ENCODE measurements around the gene TAB3.
"Not testable (repeated sequence)": the region's sequence is repeated elsewhere in the genome, so short reads cannot be mapped to it uniquely, and the experiment has no call there.

The TAB3 gene

DNA sequence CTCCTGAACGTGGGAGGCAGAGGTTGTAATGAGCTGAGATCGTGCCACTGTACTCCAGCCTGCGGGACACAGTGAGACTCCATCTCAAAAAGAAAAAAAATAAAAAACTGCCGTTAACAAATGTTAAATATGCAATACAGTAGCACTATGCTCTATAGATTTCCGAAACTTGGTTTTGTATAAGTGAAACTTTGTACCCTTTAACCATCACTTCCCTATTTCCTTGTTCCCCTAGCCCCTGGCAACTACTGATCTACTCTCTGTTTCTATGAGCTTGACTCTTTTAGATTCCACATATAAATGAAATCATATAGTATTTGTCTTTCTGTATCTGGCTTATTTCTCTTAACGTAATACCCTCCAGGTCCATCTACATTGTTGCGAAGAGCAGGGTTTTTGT lies 74.1 kb downstream of the TAB3 start:
- DNase-seq (ENCODE audit: low read depth in 2 of 2), result no peak

DNA sequence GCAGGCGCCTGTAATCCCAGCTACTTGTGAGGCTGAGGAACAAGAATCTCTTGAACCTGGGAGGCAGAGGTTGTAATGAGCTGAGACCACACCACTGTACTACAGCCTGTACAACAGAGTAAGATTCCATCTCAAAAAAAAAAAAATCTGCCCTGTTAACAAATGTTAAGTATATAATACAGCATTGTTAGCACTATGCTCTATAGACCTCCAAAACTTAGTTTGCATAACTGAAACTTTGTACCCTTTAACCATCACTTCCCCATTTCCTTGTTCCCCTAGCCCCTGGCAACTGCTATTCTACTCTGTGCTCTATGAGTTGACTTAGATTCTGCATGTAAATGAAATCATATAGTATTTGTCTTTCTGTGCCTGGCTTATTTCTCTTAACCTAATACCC lies 76.7 kb downstream of the TAB3 start:
- no peak for DNase-seq (ENCODE audit: low read depth in 2 of 2)

DNA sequence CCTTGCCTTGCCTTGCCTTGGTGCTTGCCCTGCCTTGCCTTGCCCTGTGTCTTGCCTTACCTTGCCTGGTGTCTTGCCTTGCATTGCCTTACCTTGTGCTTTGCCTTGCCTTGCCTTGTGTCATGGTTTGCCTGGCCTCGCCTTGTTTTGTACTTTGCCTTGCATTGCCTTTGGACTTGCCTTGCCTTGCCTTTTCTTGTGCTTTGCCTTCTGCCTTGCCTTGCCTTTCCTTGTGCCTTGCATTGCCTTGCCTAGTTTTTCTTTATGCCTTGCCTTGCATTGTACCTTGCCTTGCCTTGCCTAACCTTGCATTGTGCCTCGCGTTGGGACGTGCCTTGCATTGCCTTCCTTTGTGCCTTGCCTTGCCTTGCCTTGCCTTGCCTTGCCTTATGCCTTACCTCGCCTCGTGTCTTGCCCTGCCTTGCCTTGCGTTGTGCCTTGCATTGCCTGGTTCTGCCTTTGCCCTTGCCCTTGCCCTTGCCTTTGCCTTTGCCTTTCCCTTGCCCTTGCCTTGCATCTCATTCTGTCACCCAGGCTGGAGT lies 82.8 kb downstream of the TAB3 start:
- DNase-seq (ENCODE audit: low read depth in 2 of 2), result no peak

DNA sequence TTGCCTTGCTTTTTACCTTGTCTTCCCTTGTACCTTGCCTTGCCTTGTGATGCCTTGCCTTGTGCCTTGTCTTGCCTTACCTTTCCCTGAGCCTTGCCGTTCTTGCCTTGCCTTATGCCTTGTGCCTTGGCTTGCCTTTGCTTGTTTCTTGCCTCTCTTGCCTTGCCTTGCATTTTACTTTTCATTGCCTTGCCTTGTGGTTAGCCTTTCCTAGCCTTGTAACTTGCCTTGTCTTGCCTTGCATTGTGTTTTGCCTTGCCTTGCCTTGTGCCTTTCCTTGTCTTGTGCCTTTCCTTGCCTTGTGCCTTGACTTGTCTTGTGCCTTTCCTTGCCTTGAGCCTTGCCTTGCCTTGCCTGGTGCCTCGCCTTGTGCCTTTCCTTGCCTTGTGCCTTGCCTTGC lies 84.6 kb downstream of the TAB3 start:
- DNase-seq (ENCODE audit: low read depth in 2 of 2), result no peak

DNA sequence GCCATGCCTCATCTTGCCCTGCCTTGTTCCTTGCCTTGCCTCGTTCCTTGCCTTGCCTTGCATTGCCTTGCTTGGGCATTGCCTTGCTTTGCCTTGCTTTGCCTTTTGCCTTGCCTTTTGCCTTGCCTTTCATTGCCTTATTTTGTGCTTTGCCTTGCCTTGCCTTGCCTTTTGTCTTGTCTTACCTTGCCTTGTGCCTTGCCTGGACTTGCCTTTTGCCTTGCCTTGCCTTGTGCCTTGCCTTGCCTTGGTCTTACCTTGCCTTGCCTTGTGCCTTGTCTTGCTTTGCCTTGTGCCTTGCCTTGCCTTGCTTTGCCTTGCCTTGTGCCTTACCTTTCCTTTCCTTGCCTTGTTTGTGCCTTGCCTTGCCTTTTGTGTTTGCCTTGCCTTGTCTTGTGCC lies 88.2 kb downstream of the TAB3 start:
- DNase-seq (ENCODE audit: low read depth in 2 of 2), result no peak

DNA sequence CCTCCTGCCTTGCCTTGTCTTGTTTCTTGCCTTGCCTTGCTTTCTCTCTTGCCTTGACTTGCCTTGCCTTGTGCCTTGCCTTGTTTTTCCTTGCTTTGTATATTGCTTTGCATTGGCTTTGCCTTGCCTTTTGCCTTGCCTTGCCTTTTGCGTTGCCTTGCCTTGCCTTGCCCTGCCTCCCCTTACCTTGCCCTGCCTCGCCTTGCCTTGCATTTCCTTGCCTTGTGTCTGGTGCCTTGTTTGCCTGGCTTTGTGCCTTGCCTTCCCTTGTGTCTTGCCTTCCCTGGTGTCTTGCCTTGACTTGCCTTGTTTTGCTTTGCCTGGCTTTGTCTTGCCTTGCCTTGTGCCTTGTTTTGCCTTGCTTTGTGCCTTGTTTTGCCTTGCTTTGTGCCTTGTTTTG lies 89.7 kb downstream of the TAB3 start:
- DNase-seq (ENCODE audit: low read depth in 2 of 2), result no peak

DNA sequence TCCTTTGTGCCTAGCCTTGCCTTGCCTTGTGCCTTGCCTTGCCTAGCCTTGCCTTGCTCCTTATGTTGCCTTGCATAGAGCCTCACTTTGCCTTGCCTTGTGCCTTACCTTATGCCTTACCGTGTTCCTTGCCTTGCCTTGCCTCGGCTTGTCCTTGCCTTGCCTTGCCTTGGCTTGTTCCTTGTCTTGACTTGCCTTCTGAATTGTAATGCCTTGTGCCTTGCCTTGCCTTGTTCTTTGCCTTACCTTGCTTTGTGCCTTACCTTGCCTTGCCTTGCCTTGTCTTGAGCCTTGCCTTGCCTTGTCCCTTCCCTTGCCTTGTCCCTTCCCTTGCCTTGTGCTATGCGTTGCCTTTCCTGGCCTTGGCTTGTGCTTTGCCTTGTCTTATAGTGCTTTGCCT lies 90.2 kb downstream of the TAB3 start:
- no peak for DNase-seq (ENCODE audit: low read depth in 2 of 2)

DNA sequence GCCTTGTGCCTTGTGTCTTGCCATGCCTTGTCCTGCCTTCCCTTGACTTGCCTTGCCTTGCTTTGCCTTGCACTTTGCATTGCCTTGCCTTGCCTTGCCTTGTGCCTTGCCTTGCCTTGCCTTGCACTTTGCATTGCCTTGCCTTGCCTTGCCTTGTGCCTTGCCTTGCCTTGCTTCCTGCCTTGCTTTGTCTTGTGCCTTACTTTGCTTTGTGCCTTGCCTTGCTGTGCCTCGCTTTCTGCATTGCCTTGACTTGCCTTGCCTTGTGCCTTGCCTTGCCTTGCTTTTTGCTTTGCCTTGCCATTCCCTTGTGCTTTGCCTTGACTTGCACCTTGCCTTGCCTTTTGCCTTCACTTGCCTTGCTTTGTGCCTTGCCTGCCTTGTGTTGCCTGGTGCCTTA lies 91.8 kb downstream of the TAB3 start:
- DNase-seq (ENCODE audit: low read depth in 2 of 2), result not testable (repeated sequence)

DNA sequence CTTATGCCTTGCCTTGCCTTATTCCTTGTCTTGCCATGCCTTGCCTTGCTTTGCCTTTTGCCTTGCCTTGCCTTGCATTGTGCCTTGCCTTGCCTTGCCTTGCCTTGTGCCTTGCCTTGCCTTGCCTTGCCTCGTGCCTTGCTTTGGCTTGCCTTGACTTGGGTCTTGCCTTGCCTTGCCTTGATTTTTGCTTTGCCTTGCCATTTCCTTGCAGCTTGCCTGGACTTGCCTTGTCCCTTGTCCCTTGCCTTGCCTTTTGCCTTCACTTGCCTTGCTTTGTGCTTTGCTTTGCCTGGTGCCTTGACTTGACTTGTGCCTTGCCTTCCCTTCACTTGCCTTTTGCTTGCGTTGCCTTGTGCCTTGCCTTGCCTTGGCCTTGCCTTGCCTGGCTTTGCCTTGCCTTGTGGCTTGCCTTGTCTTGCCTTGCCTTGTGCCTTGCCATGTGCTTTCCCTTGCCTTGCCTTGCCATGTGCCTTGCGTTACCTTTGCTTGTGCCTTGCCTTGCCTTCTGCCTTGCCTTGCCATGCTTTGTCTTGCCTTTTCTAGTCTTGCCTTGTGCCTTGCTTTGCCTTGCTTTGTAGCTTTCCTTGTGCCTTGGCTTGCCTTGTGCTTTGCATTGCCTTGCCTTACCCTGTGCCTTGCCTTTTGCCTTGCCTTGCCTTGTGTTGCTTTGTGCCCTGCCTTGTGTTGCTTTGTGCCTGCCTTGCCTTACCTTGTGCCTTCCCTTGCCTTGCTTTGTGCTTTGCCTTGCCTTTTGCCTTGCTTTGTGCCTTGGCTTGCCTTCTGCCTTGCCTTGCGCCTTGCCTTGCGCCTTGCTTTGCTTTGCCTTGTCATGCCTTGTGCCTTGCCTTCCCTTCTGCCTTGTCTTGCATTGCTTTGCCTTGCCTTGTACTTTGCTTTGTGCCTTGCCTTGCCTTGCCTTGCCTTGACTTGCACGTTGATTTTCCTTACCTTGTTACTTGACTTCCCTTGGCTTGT lies 92.8 kb downstream of the TAB3 start:
- no peak for DNase-seq (ENCODE audit: low read depth in 2 of 2)

DNA sequence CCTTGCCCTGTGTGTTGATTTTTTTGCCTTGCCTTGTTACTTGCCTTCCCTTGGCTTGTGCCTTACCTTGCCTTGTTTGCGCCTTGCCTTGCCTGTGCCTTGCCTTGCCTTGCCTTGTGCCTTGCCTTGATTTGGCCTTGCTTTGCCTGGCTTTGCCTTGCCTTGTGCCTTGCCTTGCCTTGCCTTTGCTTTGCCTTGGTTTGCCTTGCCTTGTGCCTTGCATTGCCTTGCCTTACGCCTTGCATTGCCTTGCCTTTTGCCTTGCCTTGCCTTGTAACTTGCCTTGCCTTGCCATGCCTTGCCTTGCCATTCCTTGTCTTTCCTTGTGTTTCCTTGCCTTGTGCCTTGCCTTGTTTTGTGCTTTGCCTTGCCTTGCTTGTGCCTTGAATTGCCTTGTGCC lies 94.6 kb downstream of the TAB3 start:
- DNase-seq (ENCODE audit: low read depth in 2 of 2), result no peak

DNA sequence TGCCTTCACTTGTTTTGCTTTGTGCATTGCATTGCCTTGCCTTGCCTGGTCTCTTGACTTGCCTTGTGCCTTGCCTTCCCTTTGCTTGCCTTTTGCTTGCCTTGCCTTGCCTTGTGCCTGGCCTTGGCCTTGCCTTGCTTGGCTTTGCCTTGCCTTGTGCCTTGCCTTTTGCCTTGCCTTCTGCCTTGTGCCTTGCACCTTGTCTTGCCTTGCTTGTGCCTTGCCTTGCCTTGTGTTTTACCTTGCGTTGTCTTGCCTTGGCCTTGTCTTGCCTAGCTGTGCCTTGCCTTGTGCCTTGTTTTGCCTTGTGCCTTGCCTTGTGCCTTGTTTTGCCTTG lies 95.3 kb downstream of the TAB3 start:
- DNase-seq (ENCODE audit: low read depth in 2 of 2), result no peak

DNA sequence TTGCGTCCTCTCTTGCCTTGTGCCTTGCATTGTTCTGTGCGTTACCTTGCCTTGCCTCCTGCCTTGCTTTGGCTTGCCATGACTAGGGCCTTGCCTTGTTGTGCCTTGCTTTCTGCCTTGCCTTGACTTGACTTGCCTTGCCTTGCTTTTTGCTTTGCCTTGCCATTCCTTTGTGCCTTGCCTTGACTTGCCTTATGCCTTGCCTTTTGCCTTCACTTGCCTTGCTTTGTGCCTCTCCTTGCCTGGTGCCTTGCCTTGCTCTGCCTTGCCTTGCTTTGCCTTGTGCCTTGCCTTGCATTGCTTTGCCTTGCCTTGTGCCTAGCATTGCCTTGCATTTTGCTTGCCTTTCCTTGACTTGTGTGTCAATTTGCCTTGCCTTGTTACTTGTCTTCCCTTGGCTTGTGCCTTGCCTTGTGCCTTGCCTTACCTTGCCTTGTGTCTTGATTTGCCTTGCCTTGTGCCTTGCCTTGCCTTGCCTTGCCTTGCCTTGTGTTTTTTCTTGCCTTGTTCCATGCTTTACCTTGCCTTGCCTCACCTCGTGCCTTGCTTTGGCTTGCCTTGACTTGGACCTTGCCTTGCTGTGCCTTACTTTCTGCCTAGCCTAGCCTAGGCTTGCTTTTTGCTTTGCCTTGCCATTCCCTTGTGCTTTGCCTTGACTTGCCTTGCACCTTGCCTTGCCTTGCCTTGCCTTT lies 95.8 kb downstream of the TAB3 start:
- DNase-seq (ENCODE audit: low read depth in 2 of 2), result no peak

DNA sequence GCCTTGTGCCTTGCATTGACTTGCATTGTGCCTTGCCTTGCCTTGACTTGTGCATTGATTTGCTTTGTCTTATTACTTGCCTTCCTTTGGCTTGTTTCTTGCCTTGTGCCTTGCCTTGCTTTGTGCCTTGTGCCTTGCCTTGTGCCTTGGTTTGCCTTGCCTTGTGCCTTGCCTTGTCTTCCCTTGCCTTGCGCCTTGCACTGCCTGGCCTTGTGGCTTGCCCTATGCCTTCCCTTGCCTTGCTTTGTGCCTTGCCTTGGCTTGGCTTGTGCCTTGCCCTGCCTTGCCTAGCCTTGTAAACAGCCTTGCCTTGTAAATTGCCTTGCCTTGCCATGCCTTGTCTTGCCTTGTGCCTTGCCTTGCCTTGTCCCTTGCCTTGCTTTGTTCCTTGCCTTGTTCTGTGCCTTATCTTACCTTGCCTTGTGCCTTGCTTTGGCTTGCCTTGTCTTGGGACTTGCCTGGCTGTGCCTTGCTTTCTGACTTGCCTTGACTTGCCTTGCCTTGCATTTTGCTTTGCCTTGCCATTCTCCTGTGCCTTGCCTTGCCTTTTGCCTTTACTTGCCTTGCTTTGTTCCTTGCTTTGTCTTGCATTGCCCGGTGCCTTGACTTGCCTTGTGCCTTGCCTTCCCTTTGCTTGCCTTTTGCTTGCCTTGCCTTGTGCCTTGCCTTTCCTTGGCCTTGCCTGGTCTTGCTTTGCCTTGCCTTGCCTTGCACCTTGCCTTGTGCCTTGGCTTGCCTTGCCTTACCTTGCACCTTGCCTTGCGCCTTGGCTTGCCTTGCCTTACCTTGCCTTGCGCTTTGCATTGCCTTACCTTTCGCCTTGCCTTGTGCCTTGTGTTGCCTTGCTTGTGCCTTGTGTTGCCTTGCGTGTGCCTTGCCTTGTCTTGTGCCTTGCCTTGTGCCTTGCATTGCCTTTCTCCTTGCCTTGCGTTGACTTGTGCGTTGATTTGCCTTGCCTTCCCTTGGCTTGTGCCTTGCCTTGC lies 97.5 kb downstream of the TAB3 start:
- no peak for DNase-seq (ENCODE audit: low read depth in 2 of 2)

DNA sequence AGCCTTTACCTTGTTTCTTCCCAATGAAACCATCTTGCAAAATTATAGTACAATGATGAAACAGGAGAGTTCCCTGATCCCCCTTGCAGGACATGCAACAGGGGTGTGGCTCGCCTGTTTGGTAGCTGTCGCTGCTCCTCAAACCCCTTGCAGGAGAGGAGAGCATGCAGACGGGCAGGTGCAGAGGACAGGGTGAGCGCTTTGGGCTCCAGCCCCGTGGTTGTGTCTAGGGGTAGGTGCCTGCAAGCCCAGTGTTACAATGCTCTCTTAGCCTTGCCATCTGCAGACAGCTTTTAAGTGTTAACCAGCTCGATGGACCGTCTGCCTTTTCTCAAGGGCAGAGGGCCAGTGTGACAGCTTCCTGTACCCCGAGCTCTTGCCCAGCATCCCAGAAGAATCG lies 102.0 kb downstream of the TAB3 start:
- no peak for DNase-seq (ENCODE audit: low read depth in 2 of 2)

DNA sequence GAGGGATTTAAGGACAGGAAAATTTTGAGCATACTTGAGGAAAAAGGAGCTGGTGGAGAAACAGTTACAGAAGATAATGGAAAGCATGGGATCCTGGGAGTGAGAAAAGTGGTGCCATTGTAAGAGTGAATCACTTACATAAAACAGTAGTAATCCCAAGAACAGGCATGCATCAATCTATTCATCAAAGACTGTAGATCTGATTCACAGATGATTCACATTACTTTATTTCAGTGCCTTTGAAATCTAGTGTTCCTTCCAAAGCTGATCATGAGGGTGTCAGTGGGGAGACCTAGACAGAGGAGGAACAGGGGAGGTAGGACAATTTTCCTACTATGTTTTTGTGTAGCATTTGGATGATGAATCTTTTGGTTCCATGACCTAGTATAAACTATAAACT lies 102.7 kb downstream of the TAB3 start:
- no peak for DNase-seq (ENCODE audit: low read depth in 2 of 2)

DNA sequence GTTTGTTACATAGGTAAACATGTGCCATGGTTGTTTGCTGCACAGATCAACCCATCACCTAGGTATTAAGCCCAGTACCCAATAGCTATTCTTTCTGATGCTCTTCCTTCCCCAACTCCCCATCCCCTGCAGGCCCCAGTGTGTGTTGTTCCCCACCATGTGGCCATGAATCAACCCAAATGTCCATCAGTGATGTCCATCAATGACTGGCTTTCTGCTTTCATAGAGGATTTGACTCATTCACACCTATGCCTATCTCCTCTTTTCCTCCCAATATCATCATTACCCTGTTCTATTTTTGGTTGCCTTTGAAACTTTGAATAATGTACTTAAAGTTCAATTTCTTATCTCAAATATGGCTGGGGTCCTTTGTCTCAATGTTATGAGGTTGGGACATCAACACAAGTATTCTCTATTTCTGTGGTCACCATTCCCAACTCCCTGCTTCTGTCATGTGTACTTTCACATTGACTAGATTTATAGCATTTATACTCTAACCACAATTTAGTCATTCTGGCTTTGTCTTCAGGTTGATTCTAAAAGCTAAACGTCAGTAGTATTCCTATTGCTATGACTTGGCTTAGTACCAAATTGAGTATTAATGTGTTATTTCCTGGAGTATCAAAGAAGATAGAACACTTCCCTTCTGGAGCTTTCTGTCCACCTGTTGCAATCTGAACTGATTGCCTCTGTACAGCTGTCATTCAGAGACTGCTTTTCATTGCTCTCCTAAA lies 107.2 kb downstream of the TAB3 start:
- no peak for DNase-seq (ENCODE audit: low read depth in 2 of 2)

DNA sequence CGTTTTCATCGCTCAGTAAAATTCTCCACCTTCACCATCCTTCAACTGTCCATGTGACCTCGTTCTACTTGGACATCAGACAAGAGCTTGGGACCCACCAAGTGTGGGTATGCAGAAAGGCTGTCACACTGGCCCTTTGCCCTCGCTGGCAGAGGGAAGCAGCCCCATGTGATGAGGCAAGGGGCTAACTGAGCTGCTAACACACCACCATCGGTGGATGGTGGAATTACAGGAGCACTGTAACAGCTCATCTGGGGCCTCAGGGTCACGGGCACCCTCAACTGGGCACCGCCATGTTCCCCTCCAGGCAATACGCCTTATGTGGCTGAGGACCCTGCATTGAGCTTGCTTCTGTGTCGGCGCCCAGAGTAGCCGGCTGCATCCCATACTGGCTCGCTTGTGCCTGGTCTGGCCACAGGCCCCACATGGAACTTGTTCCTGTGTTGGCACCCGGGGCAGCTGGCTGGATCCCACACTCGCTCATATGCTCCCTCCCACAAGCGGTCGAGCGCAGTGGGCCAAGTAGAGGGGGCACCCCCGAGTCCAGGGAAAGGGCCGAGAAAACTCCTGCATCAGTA lies 109.5 kb downstream of the TAB3 start:
- DNase-seq (ENCODE audit: low read depth in 2 of 2), result no peak

DNA sequence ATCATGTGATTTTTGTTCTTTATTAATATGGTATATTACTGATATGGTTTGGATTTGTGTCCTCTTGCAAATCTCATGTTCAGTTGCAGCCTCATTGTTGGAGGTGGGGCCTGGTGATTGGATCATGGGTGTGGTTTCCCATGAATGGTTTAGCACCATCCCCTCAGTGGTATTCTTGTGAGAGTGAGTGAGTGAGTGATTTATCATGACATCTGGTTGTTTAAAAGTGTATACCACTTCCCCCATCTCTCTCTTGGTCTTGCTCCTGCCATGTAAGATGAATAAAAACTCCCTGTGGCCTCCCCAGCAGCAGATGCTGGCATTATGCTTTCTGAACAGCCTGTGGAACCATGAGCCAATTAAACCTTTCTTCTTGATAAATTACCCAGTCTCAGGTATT lies 111.5 kb downstream of the TAB3 start:
- no peak for DNase-seq (ENCODE audit: low read depth in 2 of 2)

All from stimulated activated CD4-positive, alpha-beta T cell treated with anti-CD3 and anti-CD28 coated beads, Interleukin-1b, Interleukin-23, amount 100 ng/mL, for 1 hour (primary cell).